Measurements from ENCODE around the gene PYGO2. TPM values are rescaled to one million over a fixed set of nuclear protein-coding genes. Genes with fewer than 3 reads are reported as not detected.
A peak's percentile ranks its signal among the peaks of the same experiment; 100 is the strongest.

The PYGO2 gene
- total RNA-seq, 1 experiment from 2014 or later, result 37.4 TPM

DNA sequence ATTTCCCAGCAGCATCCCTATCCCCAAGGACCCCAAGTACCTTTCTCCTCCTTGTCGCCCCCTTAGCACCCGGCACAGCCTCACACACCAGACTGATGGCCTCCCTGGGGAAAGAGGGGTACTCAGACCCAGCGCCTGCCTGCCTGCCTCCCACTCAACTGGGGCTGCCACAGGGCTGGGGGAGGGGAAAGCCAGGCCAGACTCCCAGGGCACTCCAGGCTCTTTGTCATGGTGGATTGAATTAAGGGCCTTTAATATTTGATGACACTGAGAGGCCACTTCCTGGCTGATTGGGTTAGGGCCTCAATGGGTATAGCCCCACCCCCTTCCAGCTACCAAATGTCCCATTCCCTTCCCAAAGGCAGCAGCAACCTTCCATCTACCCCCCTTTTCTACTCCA is 7.1 kb upstream of the PYGO2 start:
- ChIA-PET CTCF (interaction anchor here (0.7 to 8.3 kb wide), 3 partner anchors 25 to 93 kb away, joined by 5 to 176 read pairs (median 6); partner anchors contain the start of genes LENEP and ZBTB7B), POLR2A (interaction anchor here (0.9 to 7.3 kb wide), 5 partner anchors 12 to 49 kb away, joined by 3 to 176 read pairs (median 66); partner anchors contain the start of genes FLAD1, LENEP, PBXIP1 and ZBTB7B)
- Mint-ChIP-seq H3K4me1 (peaks cover 45% of the 10 kb centered on the region), H3K4me3 (no peak overlapping the region), H3K27ac (peak overlapping the region; percentile 81), H3K9me3 (no peaks in the 10 kb centered on the region), H3K27me3 (ENCODE audit: low read depth) (no peaks in the 10 kb centered on the region), H3K36me3 (peaks cover 42% of the 10 kb centered on the region)
- no peak for DNase-seq (ENCODE audit: low spot score)
- ATAC-seq, result no peak
- TF ChIP-seq, protein P1, sequence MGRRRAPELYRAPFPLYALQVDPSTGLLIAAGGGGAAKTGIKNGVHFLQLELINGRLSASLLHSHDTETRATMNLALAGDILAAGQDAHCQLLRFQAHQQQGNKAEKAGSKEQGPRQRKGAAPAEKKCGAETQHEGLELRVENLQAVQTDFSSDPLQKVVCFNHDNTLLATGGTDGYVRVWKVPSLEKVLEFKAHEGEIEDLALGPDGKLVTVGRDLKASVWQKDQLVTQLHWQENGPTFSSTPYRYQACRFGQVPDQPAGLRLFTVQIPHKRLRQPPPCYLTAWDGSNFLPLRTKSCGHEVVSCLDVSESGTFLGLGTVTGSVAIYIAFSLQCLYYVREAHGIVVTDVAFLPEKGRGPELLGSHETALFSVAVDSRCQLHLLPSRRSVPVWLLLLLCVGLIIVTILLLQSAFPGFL (CRISPR knock-in tag; IDR thresholded peaks at IDR 0.05; ENCODE audit: borderline replicate concordance), result no peak
- TF ChIP-seq FOXJ3 (CRISPR knock-in tag; IDR thresholded peaks at IDR 0.05; ENCODE audit: borderline replicate concordance) (no peak), ELF4 (CRISPR knock-in tag; IDR thresholded peaks at IDR 0.05; ENCODE audit: low read depth) (no peak)
- TF ChIP-seq, protein P2, sequence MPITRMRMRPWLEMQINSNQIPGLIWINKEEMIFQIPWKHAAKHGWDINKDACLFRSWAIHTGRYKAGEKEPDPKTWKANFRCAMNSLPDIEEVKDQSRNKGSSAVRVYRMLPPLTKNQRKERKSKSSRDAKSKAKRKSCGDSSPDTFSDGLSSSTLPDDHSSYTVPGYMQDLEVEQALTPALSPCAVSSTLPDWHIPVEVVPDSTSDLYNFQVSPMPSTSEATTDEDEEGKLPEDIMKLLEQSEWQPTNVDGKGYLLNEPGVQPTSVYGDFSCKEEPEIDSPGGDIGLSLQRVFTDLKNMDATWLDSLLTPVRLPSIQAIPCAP (CRISPR knock-in tag; IDR thresholded peaks at IDR 0.05), result no peak

DNA sequence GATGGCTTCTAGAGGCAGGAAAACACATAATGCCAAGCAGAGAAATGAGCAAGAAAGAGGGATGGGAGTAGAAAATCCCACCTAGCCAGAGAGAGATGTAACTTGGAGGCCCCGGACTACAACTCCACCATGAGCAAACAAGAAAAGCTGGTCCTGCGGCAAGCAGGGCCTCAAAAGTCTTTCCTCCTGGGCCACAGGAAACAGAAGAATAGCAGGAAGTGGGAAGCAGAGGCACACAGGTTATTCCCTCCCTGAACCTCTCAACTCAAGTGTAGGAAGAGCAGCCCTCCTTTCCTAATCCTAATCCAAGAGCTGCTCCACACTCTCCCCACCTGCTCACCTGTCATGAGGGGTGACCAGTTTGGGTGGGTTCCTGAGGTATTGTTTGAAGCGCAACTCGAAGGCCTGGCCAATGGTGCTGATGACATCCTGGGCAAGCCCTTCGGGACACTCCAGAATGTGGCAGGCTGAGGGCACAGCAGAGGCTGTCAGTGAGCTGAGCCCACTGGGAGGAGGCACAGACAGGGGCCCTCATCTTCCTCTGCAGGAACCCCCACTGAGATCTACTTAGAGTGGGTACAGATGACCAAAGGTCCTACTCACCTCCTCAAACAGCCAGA is 5.9 kb upstream of the PYGO2 start:
- ChIA-PET CTCF (interaction anchor here (8.3 kb wide), 1 partner anchor 30 kb away, joined by 176 read pairs; the partner anchor contains the start of genes LENEP and ZBTB7B), POLR2A (interaction anchor here (1.0 to 7.3 kb wide), 2 partner anchors 11 to 31 kb away, joined by 3 to 176 read pairs; partner anchors contain the start of genes LENEP and ZBTB7B)
- TF ChIP-seq FOXK1 (CRISPR knock-in tag; IDR thresholded peaks at IDR 0.05) (no peak), FOXP1 (CRISPR knock-in tag; IDR thresholded peaks at IDR 0.05; ENCODE audit: borderline replicate concordance) (peak; percentile 39; the same call in 1 of the 2 replicates)
- ATAC-seq (no peak), DNase-seq (ENCODE audit: low spot score) (no peak)
- Mint-ChIP-seq H3K4me3 (no peak overlapping the region), H3K27ac (no peak overlapping the region), H3K36me3 (peaks cover 48% of the 10 kb centered on the region), H3K27me3 (ENCODE audit: low read depth) (no peaks in the 10 kb centered on the region), H3K9me3 (no peaks in the 10 kb centered on the region), H3K4me1 (peaks cover 46% of the 10 kb centered on the region)

GRCh38 chr1:154966111-154966510 is 4.5 kb upstream of the PYGO2 start:
- TF ChIP-seq NR3C1 (CRISPR knock-in tag; conservative IDR thresholded peaks at IDR 0.05; ENCODE audit: low read depth) (no peak), KAT7 (CRISPR knock-in tag; IDR thresholded peaks at IDR 0.05; ENCODE audit: borderline replicate concordance) (no peak), OVOL2 (CRISPR knock-in tag; IDR thresholded peaks at IDR 0.05; ENCODE audit: borderline replicate concordance) (no peak), ZBTB43 (CRISPR knock-in tag; IDR thresholded peaks at IDR 0.05) (no peak), ATF1 (CRISPR knock-in tag; IDR thresholded peaks at IDR 0.05) (no peak), JAZF1 (CRISPR knock-in tag; IDR thresholded peaks at IDR 0.05) (no peak), ATF2 (CRISPR knock-in tag; IDR thresholded peaks at IDR 0.05; ENCODE audit: borderline replicate concordance, low read depth) (no peak), TP53 (CRISPR knock-in tag; IDR thresholded peaks at IDR 0.05) (no peak), ZNF532 (CRISPR knock-in tag; IDR thresholded peaks at IDR 0.05; ENCODE audit: borderline replicate concordance) (no peak), IRF2 (CRISPR knock-in tag; IDR thresholded peaks at IDR 0.05; ENCODE audit: borderline replicate concordance, low read depth) (no peak), HMGA2 (CRISPR knock-in tag; IDR thresholded peaks at IDR 0.05) (no peak), MXD4 (CRISPR knock-in tag; IDR thresholded peaks at IDR 0.05; ENCODE audit: borderline replicate concordance) (no peak)
- TF ChIP-seq, protein P3, sequence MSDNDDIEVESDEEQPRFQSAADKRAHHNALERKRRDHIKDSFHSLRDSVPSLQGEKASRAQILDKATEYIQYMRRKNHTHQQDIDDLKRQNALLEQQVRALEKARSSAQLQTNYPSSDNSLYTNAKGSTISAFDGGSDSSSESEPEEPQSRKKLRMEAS (CRISPR knock-in tag; IDR thresholded peaks at IDR 0.05), result no peak
- H3K36me3 Mint-ChIP-seq, result peaks cover 49% of the 10 kb centered on the region
- ATAC-seq (no peak), DNase-seq (ENCODE audit: low spot score) (no peak)
- H3K27me3 Mint-ChIP-seq (ENCODE audit: low read depth), result no peaks in the 10 kb centered on the region
- H3K27ac Mint-ChIP-seq, result no peak overlapping the region
- H3K4me1 Mint-ChIP-seq, result peaks cover 38% of the 10 kb centered on the region
- POLR2A ChIA-PET, result no interaction called here
- no peak overlapping the region for H3K4me3 Mint-ChIP-seq
- no peaks in the 10 kb centered on the region for H3K9me3 Mint-ChIP-seq
- CTCF ChIA-PET, result interaction anchor here (8.3 kb wide), 1 partner anchor 32 kb away, joined by 176 read pairs; the partner anchor contains the start of genes LENEP and ZBTB7B

Measured in WTC11 (cell line).